A549 (cell line): ENCODE measurements around the gene PBX1. TPM values are rescaled to one million over a fixed set of nuclear protein-coding genes. Genes with fewer than 3 reads are reported as not detected.

Experiments
- ATAC-seq, 2 experiments: fragments of 200-7000 bp in 1 of 2; fragments of >200 bp in 1 of 2; cut with Nextera tagmentation in 1 of 2; cut with Tn5 transposase in 1 of 2; 3 replicates each; pipeline versions ENCODE4 v1.8.0 to v1.9.1; 2018 to 2020; ENCODE audit warnings: mild to moderate bottlenecking in 1 of 2, moderate library complexity in 1 of 2
- CTCF ChIA-PET: fragments of 300-600 bp; sonication (Branson Sonifier 250); formaldehyde crosslinking; extraction: SDS; loops from one replicate; lab custom pipeline; 2021; ENCODE audit warnings: antibody characterized with exemption, inconsistent platforms; lab: Yijun Ruan, JAX
- POLR2A ChIA-PET: fragments of 350-600 bp; formaldehyde crosslinking; extraction: SDS; loops from one replicate; lab custom pipeline; 2021; ENCODE audit warnings: antibody characterized with exemption, inconsistent platforms; lab: Yijun Ruan, JAX
- DNase-seq, 2 experiments: peaks; one replicate each; pipeline versions ENCODE4 v3.0.0 to v3.0.0-alpha.2; 2011 to 2016; ENCODE audit warnings: low read depth in 1 of 2, low spot score in 1 of 2
- FAIRE-seq: peaks from 2 replicates; lab custom pipeline; 2011; peaks lifted over from hg19 to GRCh38; lab: Jason Lieb, UNC
- H3K27ac ChIP-seq, 2 experiments: fragments of >200 bp; sonication (Bioruptor Twin); formaldehyde crosslinking; 3 replicates each; pipeline ENCODE4 v1.5.1; 2016 to 2017
- H3K4me1 ChIP-seq: fragments of >200 bp; sonication (Bioruptor Twin); formaldehyde crosslinking; 3 replicates; pipeline ENCODE4 v1.6.1; 2016
- H3K4me2 ChIP-seq: fragments of >200 bp; sonication (Bioruptor Twin); formaldehyde crosslinking; 3 replicates; pipeline ENCODE4 v1.6.1; 2016
- H3K4me3 ChIP-seq: fragments of >200 bp; sonication (Bioruptor Twin); formaldehyde crosslinking; 3 replicates; pipeline ENCODE4 v1.5.1; 2016
- H3K9me3 ChIP-seq: fragments of >200 bp; sonication (Bioruptor Twin); formaldehyde crosslinking; 3 replicates; pipeline ENCODE4 v1.6.1; 2016
- BHLHE40 ChIP-seq: IDR thresholded peaks from 2 replicates; pipeline ENCODE4 v1.6.1; 2012; ENCODE audit warnings: low read depth, low read length, inconsistent platforms
- CHD4 ChIP-seq: fragments of 200-600 bp; sonication (generic); IDR thresholded peaks from 2 replicates; pipeline ENCODE4 v1.6.1; 2016; ENCODE audit warnings: antibody characterized with exemption, mild to moderate bottlenecking, borderline replicate concordance
- EHF ChIP-seq: fragments of 250-450 bp; sonication (Bioruptor Pico); IDR thresholded peaks from 2 replicates; pipeline ENCODE4 v1.5.0; 2020; ENCODE audit warnings: mild to moderate bottlenecking
- EHMT2 ChIP-seq: fragments of 200-600 bp; sonication (generic); IDR thresholded peaks from 2 replicates; pipeline ENCODE4 v1.6.1; 2016; ENCODE audit warnings: antibody characterized with exemption, low read depth, mild to moderate bottlenecking, moderate library complexity
- FOSB ChIP-seq: fragments of 250-450 bp; sonication (Bioruptor Pico); IDR thresholded peaks from 2 replicates; pipeline ENCODE4 v1.5.0; 2020; ENCODE audit warnings: mild to moderate bottlenecking, moderate library complexity
- FOSL2 ChIP-seq, 2 experiments: fragments of 450-650 bp in 1 of 2; fragments of >200 bp in 1 of 2; sonication (Bioruptor Twin) in 1 of 2; formaldehyde crosslinking; IDR thresholded peaks; 2 replicates each; pipeline versions ENCODE4 v1.5.0 to v1.6.1; 2016 to 2020; ENCODE audit warnings: mild to moderate bottlenecking in 1 of 2, moderate library complexity in 1 of 2
- FOXS1 ChIP-seq: fragments of 250-450 bp; sonication (Bioruptor Pico); IDR thresholded peaks from 2 replicates; pipeline ENCODE4 v1.5.0; 2020; ENCODE audit warnings: mild to moderate bottlenecking, moderate library complexity
- HDAC2 ChIP-seq: fragments of 200-600 bp; sonication (generic); IDR thresholded peaks from 2 replicates; pipeline ENCODE4 v1.6.1; 2016
- HOXA7 ChIP-seq: fragments of 250-450 bp; sonication (Bioruptor Pico); IDR thresholded peaks from 2 replicates; pipeline ENCODE4 v1.5.0; 2020; ENCODE audit warnings: mild to moderate bottlenecking, moderate library complexity
- HOXB5 ChIP-seq: fragments of 250-450 bp; sonication (Bioruptor Pico); IDR thresholded peaks from 2 replicates; pipeline ENCODE4 v1.5.0; 2020; ENCODE audit warnings: mild to moderate bottlenecking, moderate library complexity
- JUN ChIP-seq, 2 experiments: fragments of >200 bp; sonication (Bioruptor Twin); formaldehyde crosslinking; IDR thresholded peaks; 2 replicates in 1 of 2; 3 replicates in 1 of 2; pipeline ENCODE4 v1.6.1; 2016 to 2017
- KDM5A ChIP-seq: fragments of 200-600 bp; sonication (generic); IDR thresholded peaks from 2 replicates; pipeline ENCODE4 v1.6.1; 2016; ENCODE audit warnings: antibody characterized with exemption, mild to moderate bottlenecking
- MAZ ChIP-seq: fragments of 150-350 bp; IDR thresholded peaks from 2 replicates; pipeline ENCODE4 v1.6.1; 2014; ENCODE audit warnings: antibody characterized with exemption, low read depth, low read length, borderline replicate concordance
- NR3C1 ChIP-seq: fragments of >200 bp; sonication (Bioruptor Twin); formaldehyde crosslinking; IDR thresholded peaks from 3 replicates; pipeline ENCODE4 v1.6.1; 2017
- PHF8 ChIP-seq: fragments of 200-600 bp; sonication (generic); IDR thresholded peaks from 2 replicates; pipeline ENCODE4 v1.6.1; 2016; ENCODE audit warnings: low read depth, mild to moderate bottlenecking, antibody characterized with exemption, moderate library complexity, borderline replicate concordance
- POLR2A ChIP-seq: IDR thresholded peaks from 2 replicates; pipeline ENCODE4 v1.6.1; 2012; ENCODE audit warnings: mild to moderate bottlenecking, low read length
- RCOR1 ChIP-seq: fragments of 150-350 bp; IDR thresholded peaks from 2 replicates; pipeline ENCODE4 v1.6.1; 2014; ENCODE audit warnings: antibody characterized with exemption, low read length, low read depth
- REST ChIP-seq: fragments of 200-600 bp; sonication (generic); IDR thresholded peaks from 2 replicates; pipeline ENCODE4 v1.6.1; 2016; ENCODE audit warnings: antibody characterized with exemption, mild to moderate bottlenecking, moderate library complexity
- TP53 ChIP-seq: fragments of 250-450 bp; sonication (Bioruptor Pico); IDR thresholded peaks from 2 replicates; pipeline ENCODE4 v1.5.0; 2021; ENCODE audit warnings: mild to moderate bottlenecking, moderate library complexity
- ZFP36 ChIP-seq: fragments of 450-650 bp; IDR thresholded peaks from 2 replicates; pipeline ENCODE4 v1.6.1; 2014; ENCODE audit warnings: borderline replicate concordance; ENCODE audit not compliant: partially characterized antibody
- WGBS: methylation state at CpG from one replicate; pipeline ENCODE4 v1.1.6; 2017; ENCODE audit errors: missing lambda C conversion rate; 5-methylcytosine and 5-hydroxymethylcytosine counted together
- polyA plus RNA-seq, 4 experiments: library from polyadenylated mRNA; depleted of rRNA in 3 of 4; stranded (reverse); fragments of >200 nt; fragmentation: RNase III in 1 of 4; extraction: RNeasy Plus Mini Kit Qiagen cat#74134 plus additional on column Dnase treatment in 1 of 4; gene quantifications; 2 replicates in 3 of 4; 3 replicates in 1 of 4; pipeline ENCODE4 v1.2.3, GENCODE V29; 2011 to 2017
- TF ChIP-seq, protein P1 (sequence below): fragments of 250-450 bp; sonication (Bioruptor Pico); IDR thresholded peaks from 2 replicates; pipeline ENCODE4 v1.5.0; 2020; ENCODE audit warnings: low read depth, mild to moderate bottlenecking, moderate library complexity
- TF ChIP-seq, protein P2 (sequence below): fragments of 150-350 bp; IDR thresholded peaks from 2 replicates; pipeline ENCODE4 v1.6.1; 2014; ENCODE audit warnings: low read depth, mild to moderate bottlenecking, low read length

PBX1 gene
- polyA plus RNA-seq, 2 of the 4 experiments (the other 2 are of a cell fraction): 47.8 to 61.5 TPM

- DNase-seq (no peak), FAIRE-seq (no peak)
- H3K4me3 ChIP-seq: no peak overlapping the region
- WGBS: 70% methylated on average over 2 of the region's 2 CpGs
- POLR2A ChIA-PET: no interaction called here
- CTCF ChIA-PET: interaction anchor here (0.6 kb wide), 1 partner anchor 88 kb away, joined by 3 read pairs; no protein-coding TSS in a partner anchor
- H3K4me2 ChIP-seq: no peak overlapping the region
- H3K27ac ChIP-seq: peak overlapping the region in 1 of 2 experiments; percentile 63; a peak in 2 of 6 replicates
- TF ChIP-seq REST: no peak
- no peak for TF ChIP-seq MAZ
- no peak for TF ChIP-seq CHD4
- no peak for TF ChIP-seq NR3C1
- TF ChIP-seq, protein P1, sequence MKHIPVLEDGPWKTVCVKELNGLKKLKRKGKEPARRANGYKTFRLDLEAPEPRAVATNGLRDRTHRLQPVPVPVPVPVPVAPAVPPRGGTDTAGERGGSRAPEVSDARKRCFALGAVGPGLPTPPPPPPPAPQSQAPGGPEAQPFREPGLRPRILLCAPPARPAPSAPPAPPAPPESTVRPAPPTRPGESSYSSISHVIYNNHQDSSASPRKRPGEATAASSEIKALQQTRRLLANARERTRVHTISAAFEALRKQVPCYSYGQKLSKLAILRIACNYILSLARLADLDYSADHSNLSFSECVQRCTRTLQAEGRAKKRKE: no peak
- TF ChIP-seq HOXA7: no peak
- TF ChIP-seq KDM5A: no peak
- no peak for TF ChIP-seq EHF
- no peak for TF ChIP-seq EHMT2
- no peak for TF ChIP-seq FOSL2 (IDR thresholded peaks at IDR 0.05)
- TF ChIP-seq FOSL2 (CRISPR knock-in tag; IDR thresholded peaks at IDR 0.05): no peak
- no peak for TF ChIP-seq FOXS1
- no peak for TF ChIP-seq BHLHE40
- no peak for TF ChIP-seq HDAC2
- TF ChIP-seq ZFP36: no peak
- no peak for TF ChIP-seq PHF8
- TF ChIP-seq POLR2A: no peak
- TF ChIP-seq JUN (IDR thresholded peaks at IDR 0.05): no peak
- no peak for TF ChIP-seq HOXB5 (CRISPR knock-in tag)
- TF ChIP-seq TP53: no peak
- TF ChIP-seq, all 56 proteins: peak for 0
- Histone ChIP-seq H3K4me1 (peaks cover 44% of the 10 kb centered on the region), H3K9me3 (no peaks in the 10 kb centered on the region)
- peak in 1 of 2 experiments; percentile 19; a peak in 1 of 6 replicates for ATAC-seq
These were observed 101.4 kb downstream of the PBX1 start for GRCh38 chr1:164660412-164660772.

DNA sequence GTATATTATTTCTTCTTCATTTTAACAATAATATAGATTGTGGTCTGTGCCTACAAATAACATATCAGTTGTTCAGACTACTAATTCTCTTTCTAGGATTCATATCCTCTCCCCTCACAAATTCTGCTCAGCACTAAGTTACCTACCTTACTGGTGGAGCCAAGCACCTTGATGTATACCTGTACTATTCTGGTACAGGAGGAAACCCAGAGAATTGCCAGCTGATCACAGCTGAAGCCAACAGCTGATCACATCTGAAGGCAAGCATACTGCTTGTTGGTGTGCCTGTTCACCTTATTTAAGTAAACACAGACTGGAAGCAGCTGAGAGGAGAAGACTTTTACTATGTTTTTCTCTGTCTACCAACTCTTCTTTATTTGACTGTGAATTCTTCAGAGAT is 101.8 kb downstream of the PBX1 start:
- CTCF ChIA-PET: interaction anchor here (0.6 kb wide), 1 partner anchor 87 kb away, joined by 3 read pairs; no protein-coding TSS in a partner anchor
- Histone ChIP-seq H3K27ac (no peak overlapping the region), H3K4me1 (peaks cover 41% of the 10 kb centered on the region), H3K4me3 (no peak overlapping the region), H3K4me2 (no peak overlapping the region), H3K9me3 (no peaks in the 10 kb centered on the region)
- TF ChIP-seq FOSB (no peak), RCOR1 (no peak), JUN (IDR thresholded peaks at IDR 0.05) (no peak)
- TF ChIP-seq, protein P2, sequence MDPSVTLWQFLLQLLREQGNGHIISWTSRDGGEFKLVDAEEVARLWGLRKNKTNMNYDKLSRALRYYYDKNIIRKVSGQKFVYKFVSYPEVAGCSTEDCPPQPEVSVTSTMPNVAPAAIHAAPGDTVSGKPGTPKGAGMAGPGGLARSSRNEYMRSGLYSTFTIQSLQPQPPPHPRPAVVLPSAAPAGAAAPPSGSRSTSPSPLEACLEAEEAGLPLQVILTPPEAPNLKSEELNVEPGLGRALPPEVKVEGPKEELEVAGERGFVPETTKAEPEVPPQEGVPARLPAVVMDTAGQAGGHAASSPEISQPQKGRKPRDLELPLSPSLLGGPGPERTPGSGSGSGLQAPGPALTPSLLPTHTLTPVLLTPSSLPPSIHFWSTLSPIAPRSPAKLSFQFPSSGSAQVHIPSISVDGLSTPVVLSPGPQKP: no peak
- POLR2A ChIA-PET: no interaction called here
- ATAC-seq (no peak), FAIRE-seq (no peak), DNase-seq (no peak)
